OCI-LY3 (cell line): ENCODE measurements around the gene RETREG1.

Experiments
- H2AFZ ChIP-seq: fragments of 200-600, 300-600 bp; shearing (Covaris generic); 2 replicates; pipeline ENCODE4 v1.6.0; 2014; ENCODE audit warnings: antibody characterized with exemption, low read depth, low read length
- H3K27ac ChIP-seq: fragments of 200-600, 300-600 bp; sonication (generic); 2 replicates; pipeline ENCODE4 v1.5.1; 2014; ENCODE audit warnings: mild to moderate bottlenecking, low read length, moderate library complexity, mixed read lengths
- H3K27me3 ChIP-seq: fragments of 200-600, 300-600 bp; sonication (generic); 2 replicates; pipeline ENCODE4 v1.6.1; 2014; ENCODE audit warnings: low read depth, low read length, mixed read lengths
- H3K36me3 ChIP-seq: fragments of 200-600, 300-600 bp; sonication (generic); replicated peaks from 2 replicates; pipeline ENCODE3; 2014; ENCODE audit warnings: low read depth, low read length, mixed read lengths
- H3K4me1 ChIP-seq: fragments of 300-600, 200-600 bp; sonication (generic); 2 replicates; pipeline ENCODE4 v1.6.1; 2014; ENCODE audit warnings: low read length, mixed read lengths
- H3K4me2 ChIP-seq: fragments of 200-600, 300-600 bp; sonication (generic); 2 replicates; pipeline ENCODE4 v1.6.1; 2014; ENCODE audit warnings: low read length, mixed read lengths
- H3K4me3 ChIP-seq: fragments of 300-600, 200-600 bp; sonication (generic); 2 replicates; pipeline ENCODE4 v1.5.1; 2014; ENCODE audit warnings: antibody characterized with exemption, mild to moderate bottlenecking, low read length, moderate library complexity
- H3K79me2 ChIP-seq: fragments of 300-600, 200-600 bp; shearing (Covaris generic); 2 replicates; pipeline ENCODE4 v1.6.1; 2014; ENCODE audit warnings: mild to moderate bottlenecking, low read length, mixed read lengths
- H3K9ac ChIP-seq: fragments of 300-600, 200-600 bp; shearing (Covaris generic); 2 replicates; pipeline ENCODE4 v1.6.0; 2014; ENCODE audit warnings: mild to moderate bottlenecking, low read length, moderate library complexity
- H3K9me3 ChIP-seq: fragments of 200-600, 300-600 bp; shearing (Covaris generic); 2 replicates; pipeline ENCODE4 v1.6.1; 2014; ENCODE audit warnings: low read length, mixed read lengths; ENCODE audit not compliant: insufficient read depth
- H4K20me1 ChIP-seq: fragments of 200-600, 300-600 bp; sonication (generic); 2 replicates; pipeline ENCODE4 v1.6.1; 2016; ENCODE audit warnings: low read length, mixed read lengths; ENCODE audit not compliant: insufficient read depth
- EZH2phosphoT487 ChIP-seq: fragments of 200-600 bp; shearing (Covaris generic); IDR thresholded peaks from 2 replicates; pipeline ENCODE4 v1.6.1; 2018; ENCODE audit warnings: antibody characterized with exemption, mixed run types, low read depth
- TF ChIP-seq, protein P1 (sequence below): fragments of 200-600, 300-600 bp; sonication (generic); IDR thresholded peaks from 2 replicates; pipeline ENCODE4 v1.5.1; 2014; ENCODE audit warnings: antibody characterized with exemption, low read length, low read depth

The RETREG1 gene

DNA sequence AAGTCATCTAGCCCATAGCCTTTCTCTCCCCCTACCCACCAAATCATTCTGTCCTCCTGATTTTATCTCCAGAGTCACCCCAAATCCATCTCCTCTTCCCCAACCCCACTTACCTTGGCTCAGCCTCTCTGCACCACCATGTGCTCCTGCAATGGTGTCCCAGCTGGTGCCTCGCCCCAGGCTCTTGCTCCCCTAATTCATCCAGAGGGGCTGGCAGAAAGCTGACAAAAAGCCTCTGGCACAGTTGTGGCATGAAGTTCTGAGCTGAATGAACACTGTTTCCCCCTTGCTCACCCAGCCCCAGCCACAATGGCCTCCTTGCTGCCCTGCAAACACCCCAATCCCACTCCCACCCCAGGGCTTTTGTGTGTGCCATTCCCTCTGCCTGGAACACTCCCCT is 10.2 kb downstream of the RETREG1 start:
- Histone ChIP-seq H3K4me1 (peaks cover 11% of the 10 kb centered on the region), H3K36me3 (no peaks in the 10 kb centered on the region), H3K79me2 (no peaks in the 10 kb centered on the region), H3K4me2 (no peak overlapping the region), H3K27me3 (no peaks in the 10 kb centered on the region), H3K4me3 (no peak overlapping the region), H2AFZ (no peak overlapping the region), H4K20me1 (no peaks in the 10 kb centered on the region), H3K9ac (no peak overlapping the region), H3K27ac (no peak overlapping the region), H3K9me3 (no peaks in the 10 kb centered on the region)
- TF ChIP-seq EZH2phosphoT487: no peak
- TF ChIP-seq, protein P1, sequence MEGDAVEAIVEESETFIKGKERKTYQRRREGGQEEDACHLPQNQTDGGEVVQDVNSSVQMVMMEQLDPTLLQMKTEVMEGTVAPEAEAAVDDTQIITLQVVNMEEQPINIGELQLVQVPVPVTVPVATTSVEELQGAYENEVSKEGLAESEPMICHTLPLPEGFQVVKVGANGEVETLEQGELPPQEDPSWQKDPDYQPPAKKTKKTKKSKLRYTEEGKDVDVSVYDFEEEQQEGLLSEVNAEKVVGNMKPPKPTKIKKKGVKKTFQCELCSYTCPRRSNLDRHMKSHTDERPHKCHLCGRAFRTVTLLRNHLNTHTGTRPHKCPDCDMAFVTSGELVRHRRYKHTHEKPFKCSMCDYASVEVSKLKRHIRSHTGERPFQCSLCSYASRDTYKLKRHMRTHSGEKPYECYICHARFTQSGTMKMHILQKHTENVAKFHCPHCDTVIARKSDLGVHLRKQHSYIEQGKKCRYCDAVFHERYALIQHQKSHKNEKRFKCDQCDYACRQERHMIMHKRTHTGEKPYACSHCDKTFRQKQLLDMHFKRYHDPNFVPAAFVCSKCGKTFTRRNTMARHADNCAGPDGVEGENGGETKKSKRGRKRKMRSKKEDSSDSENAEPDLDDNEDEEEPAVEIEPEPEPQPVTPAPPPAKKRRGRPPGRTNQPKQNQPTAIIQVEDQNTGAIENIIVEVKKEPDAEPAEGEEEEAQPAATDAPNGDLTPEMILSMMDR: no peak

DNA sequence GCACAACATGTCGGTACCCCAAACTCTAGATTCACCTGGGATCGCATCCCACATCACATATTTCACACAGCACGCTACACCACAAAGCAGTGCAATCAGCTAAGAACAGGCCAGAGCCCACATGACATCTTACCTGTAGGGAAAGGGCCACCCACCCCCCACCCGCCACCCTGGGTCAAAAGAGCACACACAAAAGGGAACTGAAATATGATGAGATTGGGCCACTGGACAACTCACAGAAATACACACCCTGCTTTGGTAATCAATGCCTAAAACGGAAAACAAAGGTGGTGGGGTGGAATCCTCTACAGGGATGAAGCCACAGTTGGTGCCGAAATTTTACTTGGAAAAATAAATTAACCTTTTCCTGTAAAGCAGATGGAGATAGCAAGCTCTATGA is 13.1 kb downstream of the RETREG1 start:
- H3K9me3 ChIP-seq: no peaks in the 10 kb centered on the region
- H3K4me2 ChIP-seq: peak overlapping the region; percentile 41
- H3K4me1 ChIP-seq: peaks cover 15% of the 10 kb centered on the region
- H3K27me3 ChIP-seq: no peaks in the 10 kb centered on the region
- H3K4me3 ChIP-seq: no peak overlapping the region
- no peaks in the 10 kb centered on the region for H4K20me1 ChIP-seq
- no peak overlapping the region for H3K27ac ChIP-seq
- H2AFZ ChIP-seq: no peak overlapping the region; the same call in 1 of the 2 replicates
- H3K36me3 ChIP-seq: no peaks in the 10 kb centered on the region
- no peak overlapping the region for H3K9ac ChIP-seq
- no peak for TF ChIP-seq EZH2phosphoT487
- TF ChIP-seq, protein P1: no peak
- H3K79me2 ChIP-seq: no peaks in the 10 kb centered on the region

DNA sequence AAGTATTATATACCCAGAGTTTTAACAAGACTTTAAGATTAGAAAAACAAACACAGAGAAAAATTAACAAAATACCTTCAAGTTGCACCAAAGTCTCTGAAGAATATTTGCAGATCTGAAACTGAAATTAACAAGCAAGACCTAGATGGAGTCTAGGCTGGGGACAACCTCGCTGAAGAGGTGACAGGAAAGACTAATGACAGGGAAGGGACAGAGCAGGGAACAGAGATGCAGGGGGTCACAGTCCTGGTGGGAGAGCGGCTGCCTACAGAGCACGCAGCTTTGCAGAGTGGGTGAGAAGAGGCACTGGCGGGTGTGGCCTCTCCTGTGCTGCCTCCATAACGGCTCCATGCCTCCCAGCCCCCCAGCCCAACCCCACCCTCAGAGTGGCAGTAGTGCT is 13.5 kb downstream of the RETREG1 start:
- H3K9me3 ChIP-seq: no peaks in the 10 kb centered on the region
- peak overlapping the region; percentile 41 for H3K4me2 ChIP-seq
- TF ChIP-seq EZH2phosphoT487: no peak
- TF ChIP-seq, protein P1: no peak
- no peaks in the 10 kb centered on the region for H3K79me2 ChIP-seq
- peaks cover 15% of the 10 kb centered on the region for H3K4me1 ChIP-seq
- no peaks in the 10 kb centered on the region for H4K20me1 ChIP-seq
- no peak overlapping the region for H3K9ac ChIP-seq
- H3K4me3 ChIP-seq: no peak overlapping the region
- no peaks in the 10 kb centered on the region for H3K36me3 ChIP-seq
- H2AFZ ChIP-seq: no peak overlapping the region; the same call in 1 of the 2 replicates
- no peak overlapping the region for H3K27ac ChIP-seq
- no peaks in the 10 kb centered on the region for H3K27me3 ChIP-seq

DNA sequence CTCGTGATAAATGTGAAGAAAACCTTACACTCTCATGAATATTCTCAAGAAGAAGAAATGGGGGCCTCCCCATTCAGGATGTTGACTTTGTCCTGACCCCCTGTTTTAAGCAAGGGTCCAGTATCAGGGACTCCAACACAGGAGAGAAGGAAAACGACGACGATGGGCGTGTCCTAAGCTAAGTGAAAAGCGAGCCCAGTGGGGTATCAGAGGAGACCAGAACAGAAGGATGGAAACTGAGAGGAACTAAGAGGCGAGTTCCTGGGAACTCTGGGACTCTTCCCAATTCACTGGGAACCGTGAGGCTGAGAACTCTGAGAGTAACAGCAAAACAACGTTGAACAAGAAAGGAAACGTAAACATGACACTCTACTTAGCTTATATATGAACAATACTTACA is 14.6 kb downstream of the RETREG1 start:
- H3K36me3 ChIP-seq: no peaks in the 10 kb centered on the region
- H4K20me1 ChIP-seq: no peaks in the 10 kb centered on the region
- no peaks in the 10 kb centered on the region for H3K27me3 ChIP-seq
- H2AFZ ChIP-seq: no peak overlapping the region
- H3K9ac ChIP-seq: no peak overlapping the region
- H3K9me3 ChIP-seq: no peaks in the 10 kb centered on the region
- H3K4me2 ChIP-seq: no peak overlapping the region
- TF ChIP-seq EZH2phosphoT487: no peak
- TF ChIP-seq, protein P1: no peak
- H3K4me1 ChIP-seq: peaks cover 15% of the 10 kb centered on the region
- H3K27ac ChIP-seq: no peak overlapping the region
- H3K79me2 ChIP-seq: no peaks in the 10 kb centered on the region
- H3K4me3 ChIP-seq: no peak overlapping the region
